Endothelial cell (in vitro differentiated cells): ENCODE measurements around the gene ZNF697. TPM values are rescaled to one million over a fixed set of nuclear protein-coding genes. Genes with fewer than 3 reads are reported as not detected.

ENCODE experiments used
- DNase-seq: peaks from one replicate; pipeline ENCODE4 v3.0.0; 2021; ENCODE audit warnings: low spot score
- H3K27ac Mint-ChIP-seq: one replicate; pipeline ENCODE4 v1.8.0; 2021; ENCODE audit warnings: mixed read lengths, inconsistent platforms; ENCODE audit not compliant: unreplicated experiment
- H3K27me3 Mint-ChIP-seq: one replicate; pipeline ENCODE4 v1.8.0; 2021; ENCODE audit warnings: mild to moderate bottlenecking, moderate library complexity, mixed read lengths, inconsistent platforms; ENCODE audit not compliant: unreplicated experiment
- H3K36me3 Mint-ChIP-seq: one replicate; pipeline ENCODE4 v1.8.0; 2021; ENCODE audit warnings: mild to moderate bottlenecking, low read depth, mixed read lengths, inconsistent platforms; ENCODE audit not compliant: unreplicated experiment
- H3K4me1 Mint-ChIP-seq: one replicate; pipeline ENCODE4 v1.8.0; 2021; ENCODE audit warnings: mild to moderate bottlenecking, mixed read lengths, inconsistent platforms; ENCODE audit not compliant: unreplicated experiment
- H3K4me3 Mint-ChIP-seq: one replicate; pipeline ENCODE4 v1.8.0; 2021; ENCODE audit warnings: mild to moderate bottlenecking, mixed read lengths, inconsistent platforms; ENCODE audit not compliant: unreplicated experiment
- H3K9me3 Mint-ChIP-seq: one replicate; pipeline ENCODE4 v1.8.0; 2021; ENCODE audit warnings: mixed read lengths, inconsistent platforms; ENCODE audit not compliant: unreplicated experiment
- total RNA-seq: library from RNA; stranded (reverse); fragmentation: NEBNext Ultra II Directional; extraction: Animal tissue kit (Norgen Biotek cat#: 25700); gene quantifications from one replicate; pipeline ENCODE4 v1.2.1, GENCODE V29; 2021; ENCODE audit not compliant: unreplicated experiment
- TF ChIP-seq, protein P1 (sequence below): fragments of 200-600 bp; sonication (generic); IDR thresholded peaks from one replicate; pipeline ENCODE4 v1.5.0; 2021; ENCODE audit warnings: antibody characterized with exemption; ENCODE audit not compliant: unreplicated experiment

Gene ZNF697
- total RNA-seq, 1 donor from 2014 or later, result 13.3 TPM

DNA sequence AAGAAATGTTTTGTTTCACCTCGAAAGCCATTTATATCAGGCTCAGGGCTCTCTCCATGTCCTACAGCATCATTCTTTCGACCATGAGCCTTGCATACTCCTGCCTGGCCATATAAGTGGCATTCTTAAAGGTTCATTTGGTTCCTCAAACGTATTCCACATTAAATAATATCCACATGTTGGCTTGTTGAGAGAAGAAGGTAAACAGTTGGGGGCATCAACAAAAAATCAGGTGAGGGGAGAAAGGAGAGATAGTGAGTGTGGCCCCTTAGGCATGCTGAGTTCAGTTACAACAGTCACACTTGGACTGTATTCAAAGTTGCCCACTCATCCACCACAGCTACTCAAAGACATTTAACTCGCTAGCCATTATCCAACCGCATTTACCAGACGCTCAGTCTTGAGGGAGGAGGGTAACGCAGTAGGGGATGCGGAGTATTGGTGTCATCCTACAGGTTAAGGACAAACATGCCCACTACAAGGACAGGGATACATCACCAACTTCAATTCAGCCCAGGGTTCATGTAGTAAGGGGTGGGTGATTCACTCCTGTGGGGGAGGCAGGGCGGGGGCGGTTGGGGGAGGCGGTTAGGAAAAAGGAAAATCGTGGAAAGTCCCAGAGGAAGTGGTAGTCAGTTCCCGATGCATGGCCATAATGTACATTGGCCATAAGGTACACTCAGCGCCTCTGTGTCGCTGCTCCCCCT, 1.4 kb downstream of the ZNF697 start:
- Mint-ChIP-seq H3K4me1 (peaks cover 29% of the 10 kb centered on the region), H3K27me3 (peaks cover 8% of the 10 kb centered on the region), H3K9me3 (no peaks in the 10 kb centered on the region), H3K27ac (peak overlapping the region; percentile 65), H3K4me3 (peak overlapping the region; percentile 93), H3K36me3 (peaks cover 12% of the 10 kb centered on the region)
- TF ChIP-seq, protein P1, sequence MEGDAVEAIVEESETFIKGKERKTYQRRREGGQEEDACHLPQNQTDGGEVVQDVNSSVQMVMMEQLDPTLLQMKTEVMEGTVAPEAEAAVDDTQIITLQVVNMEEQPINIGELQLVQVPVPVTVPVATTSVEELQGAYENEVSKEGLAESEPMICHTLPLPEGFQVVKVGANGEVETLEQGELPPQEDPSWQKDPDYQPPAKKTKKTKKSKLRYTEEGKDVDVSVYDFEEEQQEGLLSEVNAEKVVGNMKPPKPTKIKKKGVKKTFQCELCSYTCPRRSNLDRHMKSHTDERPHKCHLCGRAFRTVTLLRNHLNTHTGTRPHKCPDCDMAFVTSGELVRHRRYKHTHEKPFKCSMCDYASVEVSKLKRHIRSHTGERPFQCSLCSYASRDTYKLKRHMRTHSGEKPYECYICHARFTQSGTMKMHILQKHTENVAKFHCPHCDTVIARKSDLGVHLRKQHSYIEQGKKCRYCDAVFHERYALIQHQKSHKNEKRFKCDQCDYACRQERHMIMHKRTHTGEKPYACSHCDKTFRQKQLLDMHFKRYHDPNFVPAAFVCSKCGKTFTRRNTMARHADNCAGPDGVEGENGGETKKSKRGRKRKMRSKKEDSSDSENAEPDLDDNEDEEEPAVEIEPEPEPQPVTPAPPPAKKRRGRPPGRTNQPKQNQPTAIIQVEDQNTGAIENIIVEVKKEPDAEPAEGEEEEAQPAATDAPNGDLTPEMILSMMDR, result no peak
- DNase-seq, result no peak

DNA sequence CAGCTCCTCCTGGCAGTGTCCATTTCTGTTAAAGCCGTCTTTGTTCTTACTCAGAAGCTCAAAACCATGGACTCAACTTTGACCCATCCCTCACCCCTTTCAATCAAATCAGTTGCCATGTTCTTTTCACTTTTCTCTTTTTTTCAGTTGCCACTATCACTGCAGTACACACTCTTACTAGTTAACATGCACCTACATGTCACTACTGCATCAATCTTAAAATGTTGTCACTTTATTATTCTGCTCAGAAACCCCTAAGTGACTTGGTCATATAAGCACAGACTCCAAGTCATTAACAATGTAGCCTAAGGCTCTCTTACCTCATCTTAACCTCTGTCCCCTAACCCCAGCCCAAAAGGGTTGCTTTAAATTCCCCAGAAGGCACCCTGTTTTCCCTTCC, 9.0 kb downstream of the ZNF697 start:
- no peaks in the 10 kb centered on the region for H3K27me3 Mint-ChIP-seq
- no peak for DNase-seq
- H3K9me3 Mint-ChIP-seq, result no peaks in the 10 kb centered on the region

DNA sequence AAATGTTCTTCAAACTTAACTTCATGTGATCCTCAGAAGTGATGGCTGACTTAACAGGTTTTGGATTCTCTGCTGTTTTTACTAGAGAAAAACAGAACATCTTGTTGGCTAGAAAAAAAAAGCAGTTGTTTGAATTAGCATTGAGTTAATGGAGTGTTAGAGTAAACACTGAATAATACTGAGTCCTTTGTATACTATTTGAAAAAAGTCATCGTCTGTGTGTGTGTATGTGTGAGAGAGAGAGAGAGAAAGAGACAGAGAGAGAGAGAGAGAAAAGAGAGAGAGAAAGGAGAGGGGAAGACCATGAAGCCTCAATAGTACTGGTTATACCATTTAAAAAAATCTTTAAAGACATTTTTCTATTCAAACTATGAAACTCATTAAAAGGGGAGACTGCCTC, 10.4 kb downstream of the ZNF697 start:
- TF ChIP-seq, protein P1, result no peak
- no peaks in the 10 kb centered on the region for H3K9me3 Mint-ChIP-seq
- no peak overlapping the region for H3K4me3 Mint-ChIP-seq
- H3K27ac Mint-ChIP-seq, result no peak overlapping the region
- no peaks in the 10 kb centered on the region for H3K27me3 Mint-ChIP-seq
- no peaks in the 10 kb centered on the region for H3K36me3 Mint-ChIP-seq
- peaks cover 20% of the 10 kb centered on the region for H3K4me1 Mint-ChIP-seq
- no peak for DNase-seq

More for the DNA sequence above, 9.0 kb downstream of the ZNF697 start:
- Mint-ChIP-seq H3K36me3 (no peaks in the 10 kb centered on the region), H3K4me1 (peaks cover 15% of the 10 kb centered on the region), H3K4me3 (no peak overlapping the region), H3K27ac (no peak overlapping the region)
- TF ChIP-seq, protein P1, result no peak

DNA sequence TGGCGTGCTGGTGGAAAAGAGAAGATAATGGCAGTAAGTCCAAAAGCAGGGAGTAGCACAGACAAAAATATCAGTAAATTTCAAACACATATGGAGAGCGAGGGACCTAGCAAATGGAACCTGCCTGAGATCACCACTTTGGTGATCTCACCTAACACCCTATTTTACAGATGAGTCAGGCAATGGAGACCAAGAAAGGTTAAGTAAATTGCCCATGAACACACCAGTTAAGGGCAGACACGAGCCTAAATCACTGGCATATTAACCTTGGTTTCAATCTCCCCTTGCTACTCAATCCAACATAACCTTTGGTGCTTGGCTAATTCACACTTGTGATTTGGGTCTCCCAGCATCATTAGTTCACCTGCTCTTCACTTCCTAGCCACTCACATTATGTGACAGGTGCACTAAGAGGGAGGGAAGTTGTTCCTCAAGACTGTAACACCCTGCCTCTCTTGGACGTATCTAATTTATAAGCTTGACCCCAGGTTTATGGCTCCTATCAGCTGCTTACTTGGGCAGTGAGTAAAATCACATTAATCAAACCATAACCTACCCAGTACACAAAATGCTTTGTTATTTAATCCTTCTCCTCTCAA, 11.5 kb downstream of the ZNF697 start:
- no peak overlapping the region for H3K4me3 Mint-ChIP-seq
- H3K9me3 Mint-ChIP-seq, result no peaks in the 10 kb centered on the region
- no peaks in the 10 kb centered on the region for H3K36me3 Mint-ChIP-seq
- TF ChIP-seq, protein P1, result no peak
- H3K4me1 Mint-ChIP-seq, result peaks cover 24% of the 10 kb centered on the region
- H3K27me3 Mint-ChIP-seq, result no peaks in the 10 kb centered on the region
- no peak overlapping the region for H3K27ac Mint-ChIP-seq
- DNase-seq, result no peak

DNA sequence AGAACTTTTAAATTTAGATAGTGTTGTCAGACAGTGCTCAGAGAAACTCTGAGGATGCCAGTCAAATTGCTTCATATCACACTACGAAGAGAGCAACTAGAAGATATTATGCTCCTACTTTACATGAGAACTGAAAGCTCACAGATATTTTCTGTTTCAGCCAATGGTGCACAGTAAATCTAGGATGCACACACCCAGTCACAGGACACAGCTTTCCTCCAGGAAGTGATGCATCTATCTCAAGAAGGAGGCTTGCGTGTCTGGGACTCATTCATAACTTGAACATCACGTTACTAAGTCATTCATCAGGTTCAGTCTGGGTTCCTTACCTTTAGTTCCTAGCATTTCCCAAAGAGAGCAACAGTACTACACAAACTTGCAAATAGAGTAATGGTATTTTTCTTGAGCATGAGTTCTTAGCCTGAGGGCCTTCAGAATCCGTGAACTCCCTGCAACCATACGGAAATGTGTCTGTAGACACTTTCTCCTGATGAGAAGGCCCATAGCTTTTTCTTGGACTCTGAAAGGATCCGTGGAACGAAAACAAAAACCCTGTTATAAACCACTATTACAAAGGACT, 12.2 kb downstream of the ZNF697 start:
- TF ChIP-seq, protein P1, result no peak
- Mint-ChIP-seq H3K27me3 (no peaks in the 10 kb centered on the region), H3K4me3 (no peak overlapping the region), H3K4me1 (peaks cover 19% of the 10 kb centered on the region), H3K36me3 (no peaks in the 10 kb centered on the region), H3K27ac (no peak overlapping the region), H3K9me3 (no peaks in the 10 kb centered on the region)
- no peak for DNase-seq
